HG03066 (cell line): Measurements from ENCODE around the gene UST.
"Not testable (repeated sequence)": the region's sequence is repeated elsewhere in the genome, so short reads cannot be mapped to it uniquely, and the experiment has no call there.

ENCODE experiments used
- ATAC-seq: cut with Tn5 transposase; IDR thresholded peaks from one replicate; pipeline ENCODE4 v1.9.1; 2021; ENCODE audit warnings: low read depth; ENCODE audit not compliant: unreplicated experiment

The UST gene

GRCh38 chr6:148932208-148932607 is 185.4 kb downstream of the UST start:
- no peak for ATAC-seq

- ATAC-seq: no peak
Observed at GRCh38 chr6:148932731-148933130, 185.9 kb downstream of the UST start.

GRCh38 chr6:148934539-148934938 is 187.7 kb downstream of the UST start:
- no peak for ATAC-seq

GRCh38 chr6:148934961-148935360 is 188.1 kb downstream of the UST start:
- ATAC-seq: no peak

- no peak for ATAC-seq
Observed at GRCh38 chr6:148935705-148936435, 189.0 kb downstream of the UST start.

GRCh38 chr6:148943451-148943850 is 196.6 kb downstream of the UST start:
- no peak for ATAC-seq

GRCh38 chr6:148944608-148945007 is 197.8 kb downstream of the UST start:
- ATAC-seq: no peak

- ATAC-seq: no peak
Observed at GRCh38 chr6:148945301-148946021, 198.6 kb downstream of the UST start.

GRCh38 chr6:148947621-148948444 is 201.0 kb downstream of the UST start:
- peak; percentile 71 for ATAC-seq

GRCh38 chr6:148951662-148952061 is 204.8 kb downstream of the UST start:
- no peak for ATAC-seq

GRCh38 chr6:148952147-148953035 is 205.6 kb downstream of the UST start:
- ATAC-seq: no peak

- no peak for ATAC-seq
Observed at GRCh38 chr6:148954461-148954860, 207.6 kb downstream of the UST start.

- no peak for ATAC-seq
Observed at GRCh38 chr6:148954934-148955333, 208.1 kb downstream of the UST start.

GRCh38 chr6:148955441-148955840 is 208.6 kb downstream of the UST start:
- ATAC-seq: no peak

GRCh38 chr6:148956163-148956562 is 209.3 kb downstream of the UST start:
- not testable (repeated sequence) for ATAC-seq

GRCh38 chr6:148957752-148958151 is 210.9 kb downstream of the UST start:
- no peak for ATAC-seq

- no peak for ATAC-seq
Observed at GRCh38 chr6:148959008-148959407, 212.2 kb downstream of the UST start.

- ATAC-seq: no peak
Observed at GRCh38 chr6:148959501-148959900, 212.7 kb downstream of the UST start.

- no peak for ATAC-seq
Observed at GRCh38 chr6:148962854-148963515, 216.2 kb downstream of the UST start.

GRCh38 chr6:148963738-148964137 is 216.9 kb downstream of the UST start:
- no peak for ATAC-seq
